GM12891 (cell line): ENCODE results near the gene CNIH3.

Experiments
- DNase-seq: peaks from one replicate; pipeline ENCODE4 v3.0.0; 2011; ENCODE audit warnings: low spot score; ENCODE audit not compliant: insufficient read length
- FAIRE-seq: peaks from 2 replicates; lab custom pipeline; 2011; peaks lifted over from hg19 to GRCh38; lab: Jason Lieb, UNC
- PAX5 ChIP-seq: IDR thresholded peaks from 2 replicates; pipeline ENCODE4 v1.6.1; 2011; ENCODE audit warnings: low read length, moderate library complexity, mild to moderate bottlenecking; ENCODE audit not compliant: insufficient read depth, severe bottlenecking
- POLR2A ChIP-seq: IDR thresholded peaks from 2 replicates; pipeline ENCODE4 v1.6.1; 2011; ENCODE audit warnings: low read depth, low read length, control low read depth
- POLR2AphosphoS5 ChIP-seq: IDR thresholded peaks from 2 replicates; pipeline ENCODE4 v1.6.1; 2011; ENCODE audit warnings: low read depth, low read length, control low read depth
- POU2F2 ChIP-seq: IDR thresholded peaks from 2 replicates; pipeline ENCODE4 v1.6.1; 2011; ENCODE audit warnings: low read depth, mild to moderate bottlenecking, control low read depth, low read length, moderate library complexity
- SPI1 ChIP-seq: IDR thresholded peaks from 2 replicates; pipeline ENCODE4 v1.6.1; 2011; ENCODE audit warnings: low read depth, low read length, control low read depth
- TAF1 ChIP-seq: IDR thresholded peaks from 2 replicates; pipeline ENCODE4 v1.6.1; 2011; ENCODE audit warnings: low read depth, low read length, control low read depth

Gene CNIH3

GRCh38 chr1:224767676-224768075 lies 151.6 kb downstream of the CNIH3 start:
- no peak for FAIRE-seq
- no peak for DNase-seq
- TF ChIP-seq PAX5 (no peak), POLR2A (no peak), POLR2AphosphoS5 (no peak), TAF1 (no peak), POU2F2 (no peak), SPI1 (no peak)

- TF ChIP-seq POU2F2 = no peak
- TF ChIP-seq POLR2A = no peak
- no peak for TF ChIP-seq TAF1
- TF ChIP-seq PAX5 = no peak
- TF ChIP-seq POLR2AphosphoS5 = no peak
- TF ChIP-seq SPI1 = no peak
- no peak for FAIRE-seq
- DNase-seq = no peak
These were observed 152.9 kb downstream of the CNIH3 start for GRCh38 chr1:224768971-224769370.

GRCh38 chr1:224769452-224770335 lies 153.6 kb downstream of the CNIH3 start:
- no peak for FAIRE-seq
- TF ChIP-seq TAF1 (no peak), SPI1 (no peak), POLR2A (no peak), POLR2AphosphoS5 (no peak), PAX5 (no peak), POU2F2 (no peak)
- DNase-seq = no peak

- FAIRE-seq = no peak
- DNase-seq = no peak
- TF ChIP-seq POLR2A = no peak
- no peak for TF ChIP-seq PAX5
- TF ChIP-seq TAF1 = no peak
- TF ChIP-seq POLR2AphosphoS5 = no peak
- no peak for TF ChIP-seq SPI1
- no peak for TF ChIP-seq POU2F2
These were observed 154.2 kb downstream of the CNIH3 start for GRCh38 chr1:224770336-224770693.

- no peak for DNase-seq
These were observed 157.5 kb downstream of the CNIH3 start for GRCh38 chr1:224773646-224774045.

GRCh38 chr1:224774378-224774777 lies 158.3 kb downstream of the CNIH3 start:
- FAIRE-seq (no peak), DNase-seq (no peak)
- TF ChIP-seq POLR2A (no peak), SPI1 (no peak), TAF1 (no peak), POU2F2 (no peak), PAX5 (no peak), POLR2AphosphoS5 (no peak)

More at GRCh38 chr1:224773646-224774045, 157.5 kb downstream of the CNIH3 start:
- FAIRE-seq = no peak
- TF ChIP-seq TAF1 = no peak

- TF ChIP-seq PAX5 = no peak
- no peak for TF ChIP-seq TAF1
- no peak for TF ChIP-seq POLR2AphosphoS5
- no peak for TF ChIP-seq POLR2A
- no peak for TF ChIP-seq POU2F2
- FAIRE-seq (no peak), DNase-seq (no peak)
These were observed 161.1 kb downstream of the CNIH3 start for GRCh38 chr1:224777180-224777579.

GRCh38 chr1:224779536-224779935 lies 163.4 kb downstream of the CNIH3 start:
- TF ChIP-seq POU2F2 = no peak
- FAIRE-seq = no peak
- DNase-seq = no peak

GRCh38 chr1:224780736-224781135 lies 164.6 kb downstream of the CNIH3 start:
- FAIRE-seq (peak; percentile 47), DNase-seq (no peak)
- TF ChIP-seq SPI1 (no peak), POLR2AphosphoS5 (no peak), TAF1 (no peak), POU2F2 (no peak), PAX5 (no peak)

GRCh38 chr1:224781800-224782199 lies 165.7 kb downstream of the CNIH3 start:
- TF ChIP-seq POLR2AphosphoS5 = no peak
- TF ChIP-seq PAX5 = no peak
- no peak for TF ChIP-seq TAF1
- TF ChIP-seq POLR2A = no peak
- TF ChIP-seq SPI1 = no peak
- TF ChIP-seq POU2F2 = no peak
- no peak for FAIRE-seq
- no peak for DNase-seq
